HUES64 (cell line): Measurements from ENCODE around the gene PATE1.

Experiments
- H3K27ac ChIP-seq: 2 replicates; pipeline ENCODE4 v1.7.0; 2013; ENCODE audit warnings: low read depth, low read length, inconsistent platforms
- H3K27me3 ChIP-seq: 2 replicates; pipeline ENCODE4 v1.6.1; 2013; ENCODE audit warnings: mild to moderate bottlenecking, low read length; ENCODE audit not compliant: insufficient read depth
- H3K36me3 ChIP-seq: 2 replicates; pipeline ENCODE4 v1.6.1; 2013; ENCODE audit warnings: mild to moderate bottlenecking, low read length; ENCODE audit not compliant: insufficient read depth
- H3K4me1 ChIP-seq: 2 replicates; pipeline ENCODE4 v1.6.1; 2013; ENCODE audit warnings: mild to moderate bottlenecking, low read length, moderate library complexity; ENCODE audit not compliant: insufficient read depth
- H3K4me3 ChIP-seq: 2 replicates; pipeline ENCODE4 v1.5.1; 2013; ENCODE audit warnings: mild to moderate bottlenecking, low read length, moderate library complexity
- H3K9ac ChIP-seq: 2 replicates; pipeline ENCODE4 v1.6.1; 2013; ENCODE audit warnings: mild to moderate bottlenecking, low read depth, low read length
- H3K9me3 ChIP-seq: 2 replicates; pipeline ENCODE4 v1.6.1; 2013; ENCODE audit warnings: low read depth, low read length; ENCODE audit not compliant: insufficient read depth
- WGBS: fragments of 150-250, 120-280 bp; methylation state at CpG from one replicate; pipeline ENCODE4 v1.1.7; 2013; ENCODE audit warnings: missing lambda C conversion rate; 5-methylcytosine and 5-hydroxymethylcytosine counted together

The PATE1 gene

DNA sequence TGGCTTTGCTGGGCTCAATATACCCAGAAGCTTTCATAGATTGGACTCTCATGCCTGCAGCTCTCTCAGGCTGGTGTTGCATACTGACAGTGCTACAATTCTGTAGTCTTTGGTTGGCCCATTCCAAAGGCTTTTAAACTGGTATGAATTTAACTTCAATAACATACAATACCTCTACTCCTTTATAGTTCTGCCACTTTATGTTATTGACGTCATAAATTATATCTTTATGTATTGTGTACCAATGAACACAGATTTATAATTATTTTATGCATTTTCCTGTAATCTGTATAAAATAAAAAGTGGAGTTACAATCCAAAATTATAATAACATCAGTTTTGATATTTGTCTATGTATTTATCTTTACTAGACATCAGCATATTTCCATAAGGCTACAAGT lies 16.4 kb downstream of the PATE1 start:
- no peaks in the 10 kb centered on the region; the same call in 1 of the 2 replicates for H3K4me1 ChIP-seq
- no peaks in the 10 kb centered on the region for H3K27me3 ChIP-seq
- H3K9ac ChIP-seq: no peak overlapping the region
- H3K36me3 ChIP-seq: no peaks in the 10 kb centered on the region
- WGBS: no CpG with 5 or more reads among the region's 1 CpG
- H3K9me3 ChIP-seq: no peaks in the 10 kb centered on the region
- H3K27ac ChIP-seq: no peak overlapping the region
- H3K4me3 ChIP-seq: no peak overlapping the region

- Histone ChIP-seq H3K9ac (no peak overlapping the region), H3K9me3 (no peaks in the 10 kb centered on the region), H3K27me3 (no peaks in the 10 kb centered on the region), H3K4me3 (no peak overlapping the region), H3K36me3 (no peaks in the 10 kb centered on the region), H3K27ac (no peak overlapping the region), H3K4me1 (no peaks in the 10 kb centered on the region; the same call in 1 of the 2 replicates)
- WGBS: 94% methylated on average over 2 of the region's 2 CpGs
Measured at GRCh38 chr11:125763483-125763882, 17.4 kb downstream of the PATE1 start.

DNA sequence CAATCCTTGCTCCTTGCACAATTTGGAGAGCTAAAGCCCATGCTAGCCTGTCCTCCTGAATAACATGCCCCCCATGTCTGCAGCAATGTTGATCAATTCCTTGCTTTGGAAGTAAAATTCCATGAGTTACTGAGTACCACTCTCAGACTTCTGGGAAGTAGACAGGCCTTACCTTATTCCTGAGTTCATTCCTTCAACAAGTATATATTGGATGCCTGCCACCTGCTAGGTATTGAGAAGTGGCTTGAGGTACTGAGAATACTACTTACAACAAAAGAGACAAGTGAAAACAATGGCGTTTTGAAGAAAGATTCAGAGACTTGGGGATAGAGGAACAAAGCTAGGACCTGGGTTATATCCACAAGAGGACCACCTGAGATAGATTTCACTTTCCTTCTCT lies 20.2 kb downstream of the PATE1 start:
- no peak overlapping the region for H3K27ac ChIP-seq
- 82% methylated on average over 1 of the region's 1 CpG for WGBS

GRCh38 chr11:125768336-125769046 lies 22.4 kb downstream of the PATE1 start:
- 87% methylated on average over 9 of the region's 10 CpGs for WGBS
- Histone ChIP-seq H3K36me3 (no peaks in the 10 kb centered on the region), H3K27me3 (no peaks in the 10 kb centered on the region), H3K4me3 (no peak overlapping the region), H3K27ac (no peak overlapping the region), H3K4me1 (no peaks in the 10 kb centered on the region; the same call in 1 of the 2 replicates), H3K9ac (no peak overlapping the region), H3K9me3 (no peaks in the 10 kb centered on the region)

More for the DNA sequence above, 20.2 kb downstream of the PATE1 start:
- H3K9ac ChIP-seq: no peak overlapping the region
- H3K4me3 ChIP-seq: no peak overlapping the region
- no peaks in the 10 kb centered on the region for H3K27me3 ChIP-seq
- no peaks in the 10 kb centered on the region for H3K9me3 ChIP-seq
- no peaks in the 10 kb centered on the region; the same call in 1 of the 2 replicates for H3K4me1 ChIP-seq
- no peaks in the 10 kb centered on the region for H3K36me3 ChIP-seq

GRCh38 chr11:125770583-125770982 lies 24.5 kb downstream of the PATE1 start:
- 87% methylated on average over 2 of the region's 2 CpGs for WGBS
- Histone ChIP-seq H3K4me3 (no peak overlapping the region), H3K9ac (no peak overlapping the region), H3K36me3 (no peaks in the 10 kb centered on the region), H3K9me3 (no peaks in the 10 kb centered on the region), H3K4me1 (no peaks in the 10 kb centered on the region; the same call in 1 of the 2 replicates), H3K27me3 (no peaks in the 10 kb centered on the region), H3K27ac (no peak overlapping the region)

- Histone ChIP-seq H3K27me3 (no peaks in the 10 kb centered on the region), H3K9ac (no peak overlapping the region), H3K4me1 (no peaks in the 10 kb centered on the region), H3K9me3 (no peaks in the 10 kb centered on the region), H3K4me3 (no peak overlapping the region), H3K36me3 (no peaks in the 10 kb centered on the region), H3K27ac (no peak overlapping the region)
- 90% methylated on average over 3 of the region's 3 CpGs for WGBS
Measured at GRCh38 chr11:125772834-125773505, 26.9 kb downstream of the PATE1 start.

- no peak overlapping the region for H3K4me3 ChIP-seq
- H3K27ac ChIP-seq: no peak overlapping the region
- no peak overlapping the region for H3K9ac ChIP-seq
- 82% methylated on average over 3 of the region's 3 CpGs for WGBS
- no peaks in the 10 kb centered on the region for H3K4me1 ChIP-seq
- no peaks in the 10 kb centered on the region for H3K9me3 ChIP-seq
- H3K36me3 ChIP-seq: no peaks in the 10 kb centered on the region
- no peaks in the 10 kb centered on the region for H3K27me3 ChIP-seq
Measured at GRCh38 chr11:125773516-125773915, 27.4 kb downstream of the PATE1 start.

DNA sequence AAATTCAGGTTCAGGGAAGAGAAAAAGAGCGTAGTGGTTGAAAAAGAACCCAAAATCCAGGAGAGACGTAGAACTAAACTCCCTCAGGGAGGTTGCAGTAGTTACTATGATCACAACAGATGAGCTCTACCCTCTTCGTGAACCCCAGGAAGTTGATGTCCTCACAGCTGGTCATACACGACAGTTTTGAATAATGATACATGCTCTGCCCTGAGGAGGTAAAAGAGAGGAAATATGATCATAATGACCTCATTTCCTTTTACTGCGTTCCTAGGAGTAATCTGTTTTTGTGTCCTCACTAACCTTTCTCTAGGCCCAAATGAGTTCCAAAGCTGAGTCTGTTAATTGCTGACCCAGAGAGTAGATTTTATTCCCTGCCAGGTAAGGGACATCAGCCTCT lies 31.2 kb downstream of the PATE1 start:
- H3K9ac ChIP-seq: no peak overlapping the region
- no peaks in the 10 kb centered on the region for H3K4me1 ChIP-seq
- H3K36me3 ChIP-seq: no peaks in the 10 kb centered on the region
- H3K27ac ChIP-seq: no peak overlapping the region
- WGBS: 80% methylated on average over 5 of the region's 5 CpGs
- no peaks in the 10 kb centered on the region for H3K27me3 ChIP-seq
- no peak overlapping the region for H3K4me3 ChIP-seq
- H3K9me3 ChIP-seq: no peaks in the 10 kb centered on the region

DNA sequence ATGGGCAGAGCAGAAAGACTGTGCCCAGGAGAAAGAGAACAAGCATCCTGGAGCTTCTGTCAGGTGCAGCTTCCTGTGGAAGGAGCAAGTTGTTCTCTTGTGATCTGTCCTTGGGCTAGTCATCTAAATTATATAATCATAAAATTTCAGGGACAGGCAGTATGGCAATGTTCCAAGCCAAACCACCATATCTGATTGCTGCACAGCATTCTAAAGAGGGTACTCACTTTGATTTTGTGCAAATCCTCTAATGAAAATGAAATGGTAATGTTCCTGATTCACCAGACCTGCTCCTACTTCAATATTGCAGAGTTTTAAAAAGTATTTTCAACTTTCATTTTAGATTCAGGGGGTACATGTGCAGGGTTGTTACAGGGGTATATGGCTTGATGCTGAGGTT lies 32.6 kb downstream of the PATE1 start, which contains the start of gene PATE2:
Gene PATE2 (minus strand): TSS at position 101 of the 400 bp plus-strand sequence. CDS start 55 bp downstream, at position 46.
- Histone ChIP-seq H3K4me1 (no peaks in the 10 kb centered on the region), H3K9ac (no peak within 1 kb of the TSS), H3K36me3 (no peaks in the 10 kb centered on the region), H3K4me3 (no peak within 1 kb of the TSS), H3K27me3 (no peaks in the 10 kb centered on the region), H3K9me3 (no peaks in the 10 kb centered on the region), H3K27ac (no peak within 1 kb of the TSS)

DNA sequence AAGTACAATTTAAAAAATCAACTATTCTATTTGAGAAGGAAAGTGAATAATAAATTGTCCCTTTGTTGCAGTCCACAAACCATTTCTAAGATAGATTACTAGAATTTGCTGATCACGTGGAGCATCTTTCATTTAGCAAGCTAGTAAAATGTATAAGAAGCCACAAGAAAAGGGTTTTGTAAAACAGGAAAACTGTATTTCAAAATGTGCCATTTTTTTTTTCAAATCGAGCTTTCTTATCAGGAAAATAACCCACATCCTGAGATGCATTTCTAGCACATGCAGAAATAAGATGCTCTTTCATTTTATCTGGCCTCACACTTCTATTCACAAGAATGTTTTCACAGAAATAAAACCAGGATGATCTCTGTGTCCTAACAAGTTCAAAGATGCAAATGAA lies 38.6 kb downstream of the PATE1 start:
- Histone ChIP-seq H3K9ac (no peak overlapping the region), H3K36me3 (no peaks in the 10 kb centered on the region), H3K27me3 (no peaks in the 10 kb centered on the region), H3K9me3 (no peaks in the 10 kb centered on the region), H3K4me1 (no peaks in the 10 kb centered on the region), H3K27ac (no peak overlapping the region), H3K4me3 (no peak overlapping the region)
- 75% methylated on average over 1 of the region's 2 CpGs for WGBS

DNA sequence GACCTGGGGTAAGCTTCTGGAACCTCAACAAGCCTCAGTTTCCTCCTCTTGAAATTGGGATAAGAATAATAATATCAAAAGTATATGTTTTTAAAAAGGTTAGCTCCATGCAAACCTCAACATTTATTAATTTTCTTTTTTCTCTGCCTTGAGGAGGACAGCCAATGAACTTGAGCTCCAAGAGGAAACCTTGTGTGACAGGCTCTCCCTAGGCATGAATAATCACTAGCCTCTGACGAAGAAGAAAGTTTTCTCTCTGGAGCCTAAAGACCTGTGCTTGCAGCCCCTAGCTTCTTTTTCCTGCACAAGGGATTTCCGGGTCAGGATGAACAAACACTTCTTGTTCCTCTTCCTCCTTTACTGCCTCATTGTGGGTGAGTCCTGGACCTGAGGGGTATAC lies 41.7 kb downstream of the PATE1 start, which contains the start of gene PATE3:
Gene PATE3 (plus strand): TSS at position 301 of the 400 bp plus-strand sequence. CDS start 25 bp downstream, at position 326.
- WGBS: 93% methylated on average over 2 of the region's 2 CpGs
- no peaks in the 10 kb centered on the region for H3K9me3 ChIP-seq

More for the DNA sequence above, 41.7 kb downstream of the PATE1 start, which contains the start of gene PATE3:
- H3K4me1 ChIP-seq: no peaks in the 10 kb centered on the region
- no peaks in the 10 kb centered on the region for H3K27me3 ChIP-seq
- no peak within 1 kb of the TSS for H3K4me3 ChIP-seq
- H3K9ac ChIP-seq: no peak within 1 kb of the TSS
- no peaks in the 10 kb centered on the region for H3K36me3 ChIP-seq
- H3K27ac ChIP-seq: no peak within 1 kb of the TSS
